A549 (cell line): ENCODE data around the gene OR4E2.
"Not testable (repeated sequence)": the region's sequence is repeated elsewhere in the genome, so short reads cannot be mapped to it uniquely, and the experiment has no call there.

Experiments
- CBX2 ChIP-seq: fragments of 200-600 bp; sonication (generic); IDR thresholded peaks from 2 replicates; pipeline ENCODE4 v1.6.1; 2016; ENCODE audit warnings: low read depth, mild to moderate bottlenecking, borderline replicate concordance
- CHD2 ChIP-seq: fragments of 150-350 bp; IDR thresholded peaks from 2 replicates; pipeline ENCODE4 v1.6.1; 2014; ENCODE audit warnings: low read length; ENCODE audit not compliant: partially characterized antibody
- GATA3 ChIP-seq: IDR thresholded peaks from 2 replicates; pipeline ENCODE4 v1.6.1; 2012; ENCODE audit warnings: borderline replicate concordance
- HDAC2 ChIP-seq: fragments of 200-600 bp; sonication (generic); IDR thresholded peaks from 2 replicates; pipeline ENCODE4 v1.6.1; 2016
- MAZ ChIP-seq: fragments of 150-350 bp; IDR thresholded peaks from 2 replicates; pipeline ENCODE4 v1.6.1; 2014; ENCODE audit warnings: antibody characterized with exemption, low read depth, low read length, borderline replicate concordance
- POLR2A ChIP-seq: IDR thresholded peaks from 2 replicates; pipeline ENCODE4 v1.6.1; 2012; ENCODE audit warnings: mild to moderate bottlenecking, low read length
- POLR2AphosphoS2 ChIP-seq: conservative IDR thresholded peaks from 2 replicates; pipeline ENCODE4 v1.6.1; 2012; ENCODE audit warnings: low read length, improper control_type of control experiment, inconsistent platforms
- RAD21 ChIP-seq, 2 experiments: fragments of >200 bp in 1 of 2; sonication (Bioruptor Twin) in 1 of 2; formaldehyde crosslinking in 1 of 2; IDR thresholded peaks in 1 of 2; conservative IDR thresholded peaks in 1 of 2; 2 replicates in 1 of 2; 3 replicates in 1 of 2; pipeline ENCODE4 v1.6.1; 2012 to 2018; ENCODE audit warnings: inconsistent platforms in 1 of 2
- ZFP36 ChIP-seq: fragments of 450-650 bp; IDR thresholded peaks from 2 replicates; pipeline ENCODE4 v1.6.1; 2014; ENCODE audit warnings: borderline replicate concordance; ENCODE audit not compliant: partially characterized antibody
- TF ChIP-seq, protein P1 (sequence below): fragments of >200 bp; sonication (Bioruptor Twin); formaldehyde crosslinking; IDR thresholded peaks from 3 replicates; pipeline ENCODE4 v1.5.1; 2016
- TF ChIP-seq, protein P2 (sequence below): IDR thresholded peaks from 2 replicates; pipeline ENCODE4 v1.6.1; 2012
- TF ChIP-seq, protein P3 (sequence below): fragments of 150-350 bp; IDR thresholded peaks from 2 replicates; pipeline ENCODE4 v1.6.1; 2014; ENCODE audit warnings: low read depth, mild to moderate bottlenecking, low read length
- TF ChIP-seq, protein P4 (sequence below): fragments of 450-650 bp; IDR thresholded peaks from 2 replicates; pipeline ENCODE4 v1.6.1; 2014; ENCODE audit warnings: antibody characterized with exemption
- TF ChIP-seq, protein P5 (sequence below): fragments of >200 bp; sonication (Bioruptor Twin); formaldehyde crosslinking; IDR thresholded peaks from 3 replicates; pipeline ENCODE4 v1.6.1; 2016

DNA sequence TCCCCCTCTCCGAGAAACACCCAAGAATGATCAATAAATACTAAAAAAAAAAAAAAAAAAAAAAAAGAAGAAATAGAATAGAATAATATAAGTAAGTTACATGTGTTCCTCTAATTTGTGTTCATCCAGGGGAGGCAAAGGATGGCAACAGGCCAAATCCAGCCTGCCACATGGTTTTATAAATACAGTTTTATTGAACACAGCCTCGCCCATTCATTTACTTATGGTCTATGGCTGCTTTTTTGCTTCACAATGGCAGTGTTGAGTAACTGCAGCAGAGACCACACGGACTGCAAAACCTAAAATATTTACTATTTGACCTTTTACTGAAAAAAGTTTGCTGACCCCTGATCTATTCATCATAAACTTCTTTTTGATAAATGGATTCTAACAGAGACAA, 44.9 kb downstream of the OR4E2 start:
- TF ChIP-seq HDAC2; RAD21 (conservative IDR thresholded peaks at IDR 0.05 in 1 of 2, IDR thresholded peaks at IDR 0.05 in 1 of 2); POLR2A; CHD2; GATA3; CBX2; POLR2AphosphoS2; ZFP36; MAZ: not testable (repeated sequence)
- TF ChIP-seq, protein P1, sequence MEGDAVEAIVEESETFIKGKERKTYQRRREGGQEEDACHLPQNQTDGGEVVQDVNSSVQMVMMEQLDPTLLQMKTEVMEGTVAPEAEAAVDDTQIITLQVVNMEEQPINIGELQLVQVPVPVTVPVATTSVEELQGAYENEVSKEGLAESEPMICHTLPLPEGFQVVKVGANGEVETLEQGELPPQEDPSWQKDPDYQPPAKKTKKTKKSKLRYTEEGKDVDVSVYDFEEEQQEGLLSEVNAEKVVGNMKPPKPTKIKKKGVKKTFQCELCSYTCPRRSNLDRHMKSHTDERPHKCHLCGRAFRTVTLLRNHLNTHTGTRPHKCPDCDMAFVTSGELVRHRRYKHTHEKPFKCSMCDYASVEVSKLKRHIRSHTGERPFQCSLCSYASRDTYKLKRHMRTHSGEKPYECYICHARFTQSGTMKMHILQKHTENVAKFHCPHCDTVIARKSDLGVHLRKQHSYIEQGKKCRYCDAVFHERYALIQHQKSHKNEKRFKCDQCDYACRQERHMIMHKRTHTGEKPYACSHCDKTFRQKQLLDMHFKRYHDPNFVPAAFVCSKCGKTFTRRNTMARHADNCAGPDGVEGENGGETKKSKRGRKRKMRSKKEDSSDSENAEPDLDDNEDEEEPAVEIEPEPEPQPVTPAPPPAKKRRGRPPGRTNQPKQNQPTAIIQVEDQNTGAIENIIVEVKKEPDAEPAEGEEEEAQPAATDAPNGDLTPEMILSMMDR: not testable (repeated sequence)
- TF ChIP-seq, protein P2, sequence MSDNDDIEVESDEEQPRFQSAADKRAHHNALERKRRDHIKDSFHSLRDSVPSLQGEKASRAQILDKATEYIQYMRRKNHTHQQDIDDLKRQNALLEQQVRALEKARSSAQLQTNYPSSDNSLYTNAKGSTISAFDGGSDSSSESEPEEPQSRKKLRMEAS: not testable (repeated sequence)
- TF ChIP-seq, protein P3, sequence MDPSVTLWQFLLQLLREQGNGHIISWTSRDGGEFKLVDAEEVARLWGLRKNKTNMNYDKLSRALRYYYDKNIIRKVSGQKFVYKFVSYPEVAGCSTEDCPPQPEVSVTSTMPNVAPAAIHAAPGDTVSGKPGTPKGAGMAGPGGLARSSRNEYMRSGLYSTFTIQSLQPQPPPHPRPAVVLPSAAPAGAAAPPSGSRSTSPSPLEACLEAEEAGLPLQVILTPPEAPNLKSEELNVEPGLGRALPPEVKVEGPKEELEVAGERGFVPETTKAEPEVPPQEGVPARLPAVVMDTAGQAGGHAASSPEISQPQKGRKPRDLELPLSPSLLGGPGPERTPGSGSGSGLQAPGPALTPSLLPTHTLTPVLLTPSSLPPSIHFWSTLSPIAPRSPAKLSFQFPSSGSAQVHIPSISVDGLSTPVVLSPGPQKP: not testable (repeated sequence)
- TF ChIP-seq, protein P4, sequence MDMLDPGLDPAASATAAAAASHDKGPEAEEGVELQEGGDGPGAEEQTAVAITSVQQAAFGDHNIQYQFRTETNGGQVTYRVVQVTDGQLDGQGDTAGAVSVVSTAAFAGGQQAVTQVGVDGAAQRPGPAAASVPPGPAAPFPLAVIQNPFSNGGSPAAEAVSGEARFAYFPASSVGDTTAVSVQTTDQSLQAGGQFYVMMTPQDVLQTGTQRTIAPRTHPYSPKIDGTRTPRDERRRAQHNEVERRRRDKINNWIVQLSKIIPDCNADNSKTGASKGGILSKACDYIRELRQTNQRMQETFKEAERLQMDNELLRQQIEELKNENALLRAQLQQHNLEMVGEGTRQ: not testable (repeated sequence)
- TF ChIP-seq, protein P5, sequence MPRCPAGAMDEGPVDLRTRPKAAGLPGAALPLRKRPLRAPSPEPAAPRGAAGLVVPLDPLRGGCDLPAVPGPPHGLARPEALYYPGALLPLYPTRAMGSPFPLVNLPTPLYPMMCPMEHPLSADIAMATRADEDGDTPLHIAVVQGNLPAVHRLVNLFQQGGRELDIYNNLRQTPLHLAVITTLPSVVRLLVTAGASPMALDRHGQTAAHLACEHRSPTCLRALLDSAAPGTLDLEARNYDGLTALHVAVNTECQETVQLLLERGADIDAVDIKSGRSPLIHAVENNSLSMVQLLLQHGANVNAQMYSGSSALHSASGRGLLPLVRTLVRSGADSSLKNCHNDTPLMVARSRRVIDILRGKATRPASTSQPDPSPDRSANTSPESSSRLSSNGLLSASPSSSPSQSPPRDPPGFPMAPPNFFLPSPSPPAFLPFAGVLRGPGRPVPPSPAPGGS: not testable (repeated sequence)
